Loucy (cell line): ENCODE data around the gene DSCAML1.

ENCODE experiments used
- H2AFZ ChIP-seq: fragments of 200-600 bp; sonication (generic); 2 replicates; pipeline ENCODE4 v1.6.0; 2016; ENCODE audit warnings: antibody characterized with exemption, mild to moderate bottlenecking, low read length, moderate library complexity
- H3F3A ChIP-seq: fragments of 200-600 bp; 2 replicates; pipeline ENCODE4 v1.6.0; 2016; ENCODE audit warnings: antibody characterized with exemption, low read depth, mild to moderate bottlenecking
- H3K27me3 ChIP-seq: fragments of 200-600 bp; sonication (generic); 2 replicates; pipeline ENCODE4 v1.6.1; 2014; ENCODE audit warnings: low read length, mild to moderate bottlenecking; ENCODE audit not compliant: insufficient read depth, poor library complexity, severe bottlenecking
- H3K36me3 ChIP-seq: fragments of 200-600 bp; sonication (generic); 2 replicates; pipeline ENCODE4 v1.6.1; 2016; ENCODE audit warnings: low read length; ENCODE audit not compliant: insufficient read depth
- H3K4me1 ChIP-seq: fragments of 200-600 bp; sonication (generic); 2 replicates; pipeline ENCODE4 v1.5.1; 2014; ENCODE audit warnings: low read length, mild to moderate bottlenecking; ENCODE audit not compliant: insufficient read depth, poor library complexity, severe bottlenecking
- H3K4me2 ChIP-seq: fragments of 200-600 bp; sonication (generic); 2 replicates; pipeline ENCODE4 v1.6.0; 2014; ENCODE audit warnings: antibody characterized with exemption, low read length, low read depth, mild to moderate bottlenecking; ENCODE audit not compliant: poor library complexity, severe bottlenecking
- H3K4me3 ChIP-seq: fragments of 200-600 bp; sonication (generic); 2 replicates; pipeline ENCODE4 v1.5.1; 2014; ENCODE audit warnings: low read length, mild to moderate bottlenecking, mixed read lengths; ENCODE audit not compliant: poor library complexity, severe bottlenecking
- H3K79me2 ChIP-seq: fragments of 200-600 bp; sonication (generic); 2 replicates; pipeline ENCODE4 v1.6.1; 2014; ENCODE audit warnings: low read length; ENCODE audit not compliant: insufficient read depth
- H3K9ac ChIP-seq: fragments of 200-600 bp; sonication (generic); 2 replicates; pipeline ENCODE4 v1.6.0; 2014; ENCODE audit warnings: mild to moderate bottlenecking, low read depth, low read length, moderate library complexity; ENCODE audit not compliant: poor library complexity, severe bottlenecking
- H3K9me2 ChIP-seq: fragments of 200-600 bp; sonication (generic); replicated peaks from 2 replicates; pipeline ENCODE4 v1.6.1; 2016; ENCODE audit warnings: low read depth, low read length, mixed read lengths
- H3K9me3 ChIP-seq: fragments of 200-600 bp; sonication (generic); 2 replicates; pipeline ENCODE4 v1.6.1; 2014; ENCODE audit warnings: mild to moderate bottlenecking, antibody characterized with exemption, low read length, low read depth; ENCODE audit not compliant: insufficient read depth
- H4K20me1 ChIP-seq: fragments of 200-600 bp; sonication (generic); 2 replicates; pipeline ENCODE4 v1.6.0; 2014; ENCODE audit warnings: antibody characterized with exemption, low read length, mild to moderate bottlenecking; ENCODE audit not compliant: insufficient read depth, poor library complexity, severe bottlenecking
- EZH2phosphoT487 ChIP-seq: fragments of 200-600 bp; IDR thresholded peaks from 2 replicates; pipeline ENCODE4 v1.6.1; 2018; ENCODE audit warnings: antibody characterized with exemption, mild to moderate bottlenecking, moderate library complexity, borderline replicate concordance
- TF ChIP-seq, protein P1 (sequence below): fragments of 200-600 bp; sonication (generic); conservative IDR thresholded peaks from 2 replicates; pipeline ENCODE4 v1.5.1; 2014; ENCODE audit warnings: mild to moderate bottlenecking, antibody characterized with exemption, low read length

The DSCAML1 gene

DNA sequence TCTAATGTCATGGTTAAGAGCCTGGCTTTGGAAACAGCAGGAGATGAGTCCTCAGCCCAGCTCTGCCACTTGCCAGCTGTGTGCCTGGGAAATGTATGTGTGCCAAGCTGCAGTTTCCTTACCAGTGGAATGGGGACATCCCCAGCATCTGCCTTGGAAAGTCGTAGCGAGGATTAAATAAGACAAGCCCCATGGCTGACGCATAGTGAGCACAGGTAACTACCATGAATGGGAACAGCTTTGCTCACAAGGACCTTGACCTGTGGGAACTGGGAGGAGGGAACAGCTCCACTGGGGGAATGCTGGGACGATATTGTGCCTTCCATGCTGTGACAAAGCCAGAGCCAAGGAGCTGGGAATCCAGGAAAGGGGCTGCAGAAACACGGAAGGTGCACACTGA lies 2.6 kb upstream of the DSCAML1 start:
- H4K20me1 ChIP-seq = no peaks in the 10 kb centered on the region
- TF ChIP-seq, protein P1, sequence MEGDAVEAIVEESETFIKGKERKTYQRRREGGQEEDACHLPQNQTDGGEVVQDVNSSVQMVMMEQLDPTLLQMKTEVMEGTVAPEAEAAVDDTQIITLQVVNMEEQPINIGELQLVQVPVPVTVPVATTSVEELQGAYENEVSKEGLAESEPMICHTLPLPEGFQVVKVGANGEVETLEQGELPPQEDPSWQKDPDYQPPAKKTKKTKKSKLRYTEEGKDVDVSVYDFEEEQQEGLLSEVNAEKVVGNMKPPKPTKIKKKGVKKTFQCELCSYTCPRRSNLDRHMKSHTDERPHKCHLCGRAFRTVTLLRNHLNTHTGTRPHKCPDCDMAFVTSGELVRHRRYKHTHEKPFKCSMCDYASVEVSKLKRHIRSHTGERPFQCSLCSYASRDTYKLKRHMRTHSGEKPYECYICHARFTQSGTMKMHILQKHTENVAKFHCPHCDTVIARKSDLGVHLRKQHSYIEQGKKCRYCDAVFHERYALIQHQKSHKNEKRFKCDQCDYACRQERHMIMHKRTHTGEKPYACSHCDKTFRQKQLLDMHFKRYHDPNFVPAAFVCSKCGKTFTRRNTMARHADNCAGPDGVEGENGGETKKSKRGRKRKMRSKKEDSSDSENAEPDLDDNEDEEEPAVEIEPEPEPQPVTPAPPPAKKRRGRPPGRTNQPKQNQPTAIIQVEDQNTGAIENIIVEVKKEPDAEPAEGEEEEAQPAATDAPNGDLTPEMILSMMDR = no peak
- TF ChIP-seq EZH2phosphoT487 = no peak
- H3K4me3 ChIP-seq = no peak overlapping the region
- H3K4me1 ChIP-seq = no peaks in the 10 kb centered on the region
- no peaks in the 10 kb centered on the region for H3K79me2 ChIP-seq
- H3K36me3 ChIP-seq = no peaks in the 10 kb centered on the region
- no peaks in the 10 kb centered on the region for H3K9me2 ChIP-seq
- H3K4me2 ChIP-seq = no peak overlapping the region
- H2AFZ ChIP-seq = no peak overlapping the region
- no peaks in the 10 kb centered on the region for H3K27me3 ChIP-seq
- H3F3A ChIP-seq = no peaks in the 10 kb centered on the region
- H3K9ac ChIP-seq = no peak overlapping the region
- no peaks in the 10 kb centered on the region for H3K9me3 ChIP-seq

GRCh38 chr11:117796456-117796871 lies 552 bp downstream of the DSCAML1 start:
- Histone ChIP-seq H3K4me1 (no peaks in the 10 kb centered on the region), H3K9me2 (no peaks in the 10 kb centered on the region), H4K20me1 (no peaks in the 10 kb centered on the region), H3K36me3 (no peaks in the 10 kb centered on the region), H3F3A (no peaks in the 10 kb centered on the region), H3K79me2 (no peaks in the 10 kb centered on the region), H3K4me3 (no peak overlapping the region), H2AFZ (no peak overlapping the region), H3K9me3 (no peaks in the 10 kb centered on the region), H3K27me3 (no peaks in the 10 kb centered on the region), H3K4me2 (no peak overlapping the region), H3K9ac (no peak overlapping the region)
- TF ChIP-seq, protein P1 = no peak
- no peak for TF ChIP-seq EZH2phosphoT487

DNA sequence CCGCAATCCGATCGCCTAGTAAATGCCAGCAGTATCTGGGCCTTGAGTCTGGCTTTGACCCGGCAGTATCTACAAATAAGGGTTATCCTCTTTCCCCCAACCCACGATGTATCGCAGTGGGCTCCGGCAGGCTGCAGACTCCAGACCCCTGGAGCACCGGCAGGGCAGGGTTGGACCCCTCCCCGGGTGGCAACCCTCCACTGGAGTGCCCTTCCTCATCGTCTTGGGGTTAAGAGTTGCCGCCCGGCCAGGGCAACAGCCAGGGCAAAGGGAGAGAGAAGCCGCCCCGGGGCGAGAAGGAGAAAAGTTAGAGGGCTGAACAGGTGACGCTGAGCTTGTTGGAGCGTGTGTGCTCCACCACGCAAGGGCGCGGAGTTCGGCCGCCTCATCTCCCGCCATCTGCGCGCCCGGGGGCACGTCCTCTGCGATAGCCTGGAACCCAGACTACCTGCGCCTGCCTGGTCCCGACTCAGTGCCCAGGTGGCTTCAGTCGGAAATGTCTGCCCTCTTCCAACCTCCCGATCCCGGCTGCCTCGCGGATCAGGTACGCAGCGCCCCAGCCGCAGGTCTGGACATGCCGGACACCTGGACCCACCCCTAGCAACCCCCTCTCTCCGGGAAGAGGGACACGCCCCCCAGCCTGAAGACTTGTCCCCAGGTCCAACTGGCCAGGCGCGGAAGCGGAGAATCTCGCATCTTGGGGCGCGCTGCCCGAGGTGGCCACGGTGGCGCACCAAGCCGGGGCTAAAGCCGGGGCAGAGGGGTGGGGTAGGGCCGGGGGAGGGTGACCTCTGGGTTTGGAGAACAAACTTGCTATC lies 1.2 kb downstream of the DSCAML1 start:
- Histone ChIP-seq H3K9me3 (no peaks in the 10 kb centered on the region), H3K36me3 (no peaks in the 10 kb centered on the region), H2AFZ (no peak overlapping the region), H3K27me3 (no peaks in the 10 kb centered on the region), H3F3A (no peaks in the 10 kb centered on the region), H3K4me2 (no peak overlapping the region), H3K9ac (no peak overlapping the region), H3K79me2 (no peaks in the 10 kb centered on the region), H3K4me1 (no peaks in the 10 kb centered on the region), H3K9me2 (no peaks in the 10 kb centered on the region), H3K4me3 (no peak overlapping the region), H4K20me1 (no peaks in the 10 kb centered on the region)
- TF ChIP-seq, protein P1 = no peak
- TF ChIP-seq EZH2phosphoT487 = no peak
